Esophagus squamous epithelium (tissue), 4 donors: ENCODE data around the gene TMEM61.
"Not testable (repeated sequence)": the region's sequence is repeated elsewhere in the genome, so short reads cannot be mapped to it uniquely, and the experiment has no call there.

Experiments
- POLR2A ChIP-seq, 4 donors: fragments of 450-650 bp; IDR thresholded peaks; one replicate each; pipeline ENCODE4 v1.6.1; 2017; ENCODE audit warnings: antibody characterized with exemption in 4 of 4, mild to moderate bottlenecking in 4 of 4, moderate library complexity in 3 of 4
- TF ChIP-seq, protein P1 (sequence below), 6 experiments: fragments of 450-650 bp in 4 of 6; fragments of 200-600 bp in 2 of 6; sonication (generic) in 2 of 6; IDR thresholded peaks; one replicate each; pipeline ENCODE4 v1.5.1; 2016 to 2019; ENCODE audit warnings: antibody characterized with exemption in 6 of 6, mild to moderate bottlenecking in 4 of 6, moderate library complexity in 4 of 6

DNA sequence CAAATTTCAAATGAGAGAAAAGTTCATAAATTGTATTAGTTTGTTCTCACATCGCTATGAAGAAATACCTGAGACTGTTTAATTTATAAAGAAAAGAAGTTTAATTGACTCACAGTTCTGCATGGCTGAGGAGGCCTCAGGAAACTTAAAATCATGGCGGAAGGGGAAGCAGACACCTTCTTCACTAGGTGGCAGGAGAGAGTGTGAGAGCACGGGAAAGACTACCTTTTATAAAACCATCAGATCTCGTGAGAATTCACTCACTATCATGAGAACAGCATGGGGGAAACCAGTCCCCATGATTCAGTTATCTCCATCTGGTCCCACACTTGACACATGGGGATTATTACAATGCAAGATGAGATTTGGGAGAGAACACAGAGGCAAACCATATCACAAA is 41.5 kb upstream of the TMEM61 start:
- TF ChIP-seq, protein P1, sequence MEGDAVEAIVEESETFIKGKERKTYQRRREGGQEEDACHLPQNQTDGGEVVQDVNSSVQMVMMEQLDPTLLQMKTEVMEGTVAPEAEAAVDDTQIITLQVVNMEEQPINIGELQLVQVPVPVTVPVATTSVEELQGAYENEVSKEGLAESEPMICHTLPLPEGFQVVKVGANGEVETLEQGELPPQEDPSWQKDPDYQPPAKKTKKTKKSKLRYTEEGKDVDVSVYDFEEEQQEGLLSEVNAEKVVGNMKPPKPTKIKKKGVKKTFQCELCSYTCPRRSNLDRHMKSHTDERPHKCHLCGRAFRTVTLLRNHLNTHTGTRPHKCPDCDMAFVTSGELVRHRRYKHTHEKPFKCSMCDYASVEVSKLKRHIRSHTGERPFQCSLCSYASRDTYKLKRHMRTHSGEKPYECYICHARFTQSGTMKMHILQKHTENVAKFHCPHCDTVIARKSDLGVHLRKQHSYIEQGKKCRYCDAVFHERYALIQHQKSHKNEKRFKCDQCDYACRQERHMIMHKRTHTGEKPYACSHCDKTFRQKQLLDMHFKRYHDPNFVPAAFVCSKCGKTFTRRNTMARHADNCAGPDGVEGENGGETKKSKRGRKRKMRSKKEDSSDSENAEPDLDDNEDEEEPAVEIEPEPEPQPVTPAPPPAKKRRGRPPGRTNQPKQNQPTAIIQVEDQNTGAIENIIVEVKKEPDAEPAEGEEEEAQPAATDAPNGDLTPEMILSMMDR (IDR thresholded peaks at IDR 0.05), result not testable (repeated sequence)
- not testable (repeated sequence) for TF ChIP-seq POLR2A (IDR thresholded peaks at IDR 0.05)
